Immature natural killer cell (primary cell): ENCODE data around the gene SLAMF8. TPM values are rescaled to one million over a fixed set of nuclear protein-coding genes. Genes with fewer than 3 reads are reported as not detected.

ENCODE experiments used
- DNase-seq, 3 donors: peaks; one replicate each; pipeline ENCODE4 v3.0.0; 2022; ENCODE audit warnings: mixed read lengths in 1 of 3
- H3K27ac Mint-ChIP-seq, 6 donors: one replicate each; pipeline ENCODE4 v1.8.0; 2020; ENCODE audit warnings: mixed read lengths in 6 of 6, mild to moderate bottlenecking in 5 of 6, inconsistent platforms in 4 of 6, moderate library complexity in 3 of 6
- H3K27me3 Mint-ChIP-seq, 3 donors: one replicate each; pipeline ENCODE4 v1.8.0; 2020 to 2021; ENCODE audit warnings: low read depth in 3 of 3, mild to moderate bottlenecking in 3 of 3, mixed read lengths in 3 of 3, moderate library complexity in 3 of 3, inconsistent platforms in 1 of 3
- H3K36me3 Mint-ChIP-seq, 3 donors: one replicate each; pipeline ENCODE4 v1.8.0; 2020; ENCODE audit warnings: mixed read lengths in 3 of 3, inconsistent platforms in 2 of 3, mild to moderate bottlenecking in 2 of 3
- H3K4me1 Mint-ChIP-seq, 2 donors: one replicate each; pipeline ENCODE4 v1.8.0; 2020; ENCODE audit warnings: inconsistent platforms in 2 of 2, mild to moderate bottlenecking in 2 of 2, mixed read lengths in 2 of 2, moderate library complexity in 1 of 2
- H3K4me3 Mint-ChIP-seq, 5 donors: one replicate each; pipeline ENCODE4 v1.8.0; 2020; ENCODE audit warnings: mild to moderate bottlenecking in 5 of 5, mixed read lengths in 5 of 5, inconsistent platforms in 3 of 5, moderate library complexity in 3 of 5
- H3K9me3 Mint-ChIP-seq, 6 donors: one replicate each; pipeline ENCODE4 v1.8.0; 2020; ENCODE audit warnings: mild to moderate bottlenecking in 6 of 6, mixed read lengths in 6 of 6, inconsistent platforms in 4 of 6, moderate library complexity in 3 of 6
- polyA plus RNA-seq, 3 donors: library from polyadenylated mRNA; unstranded; fragments of 300-500 nt; fragmentation: Illumina TruSeq; gene quantifications; one replicate each; pipeline ENCODE4 v1.2.3, GENCODE V29; 2021

Gene SLAMF8
- polyA plus RNA-seq: 10 to 100 TPM in 1 of 3 donors, 1 to 10 TPM in 2; 4.0 to 17.1 (median 6.9) TPM

GRCh38 chr1:159826441-159827101 lies at the start of gene SLAMF8:
Gene SLAMF8 (plus strand): TSS chr1:159826873. CDS start chr1:159826899, 26 bp downstream.
- Mint-ChIP-seq H3K36me3 (peaks cover 16 to 20% (median 20%) of the 10 kb centered on the region in 3 donors), H3K27ac (peak within 1 kb of the TSS; percentile 79 to 94 (median 91)), H3K9me3 (peaks cover 5 to 36% (median 19%) of the 10 kb centered on the region in 6 donors), H3K27me3 (peaks cover 9 to 31% (median 31%) of the 10 kb centered on the region in 3 donors), H3K4me3 (peak within 1 kb of the TSS; percentile 73 to 86 (median 84)), H3K4me1 (peaks cover 87 to 92% of the 10 kb centered on the region in 2 donors)
- peak; percentile 86 to 87 (median 87) for DNase-seq

GRCh38 chr1:159778266-159778665 lies 48.4 kb upstream of the SLAMF8 start:
- DNase-seq: no peak
- Mint-ChIP-seq H3K4me3 (peak overlapping the region in 1 of 5 donors; percentile 2), H3K36me3 (peaks cover 0 to 3% (median 0%) of the 10 kb centered on the region in 3 donors), H3K27ac (no peak overlapping the region), H3K27me3 (peaks cover 0 to 5% (median 4%) of the 10 kb centered on the region in 3 donors), H3K9me3 (no peaks in the 10 kb centered on the region), H3K4me1 (peaks cover 23 to 29% of the 10 kb centered on the region in 2 donors)

GRCh38 chr1:159779403-159779851 lies 47.2 kb upstream of the SLAMF8 start:
- no peak for DNase-seq
- H3K36me3 Mint-ChIP-seq: peaks cover 0 to 3% (median 0%) of the 10 kb centered on the region in 3 donors
- H3K4me3 Mint-ChIP-seq: peak overlapping the region; percentile 28 to 87 (median 81)
- peaks cover 27 to 39% of the 10 kb centered on the region in 2 donors for H3K4me1 Mint-ChIP-seq
- H3K27ac Mint-ChIP-seq: peak overlapping the region in 3 of 6 donors; percentile 46 to 85 (median 48)
- peaks cover 0 to 5% (median 4%) of the 10 kb centered on the region in 3 donors for H3K27me3 Mint-ChIP-seq
- H3K9me3 Mint-ChIP-seq: no peaks in the 10 kb centered on the region

GRCh38 chr1:159780583-159781582 lies 45.8 kb upstream of the SLAMF8 start, which contains the start of gene DUSP23:
Gene DUSP23 (plus strand): TSS chr1:159780962. CDS start chr1:159781101, 139 bp downstream.
- H3K36me3 Mint-ChIP-seq: no peaks in the 10 kb centered on the region
- H3K27me3 Mint-ChIP-seq: peaks cover 0 to 2% (median 2%) of the 10 kb centered on the region in 3 donors
- peak within 1 kb of the TSS; percentile 81 to 89 (median 85) for H3K4me3 Mint-ChIP-seq
- peak within 1 kb of the TSS; percentile 58 to 88 (median 85) for H3K27ac Mint-ChIP-seq
- H3K9me3 Mint-ChIP-seq: no peaks in the 10 kb centered on the region
- peaks cover 27 to 42% of the 10 kb centered on the region in 2 donors for H3K4me1 Mint-ChIP-seq
- DNase-seq: peak; percentile 95 to 96 (median 95)

- Mint-ChIP-seq H3K36me3 (no peaks in the 10 kb centered on the region), H3K4me1 (peaks cover 27 to 42% of the 10 kb centered on the region in 2 donors), H3K27me3 (peaks cover 0 to 2% (median 2%) of the 10 kb centered on the region in 3 donors)
Measured at GRCh38 chr1:159781992-159782391, 44.7 kb upstream of the SLAMF8 start.

GRCh38 chr1:159783724-159784123 lies 42.9 kb upstream of the SLAMF8 start:
- no peak for DNase-seq
- H3K4me3 Mint-ChIP-seq: peak overlapping the region in 1 of 5 donors; percentile 30
- no peaks in the 10 kb centered on the region for H3K9me3 Mint-ChIP-seq
- H3K27me3 Mint-ChIP-seq: peaks cover 0 to 2% (median 0%) of the 10 kb centered on the region in 3 donors
- H3K4me1 Mint-ChIP-seq: peaks cover 27 to 42% of the 10 kb centered on the region in 2 donors
- no peaks in the 10 kb centered on the region for H3K36me3 Mint-ChIP-seq
- peak overlapping the region in 2 of 6 donors; percentile 26 to 31 for H3K27ac Mint-ChIP-seq

More at GRCh38 chr1:159781992-159782391, 44.7 kb upstream of the SLAMF8 start:
- DNase-seq: no peak
- H3K9me3 Mint-ChIP-seq: no peaks in the 10 kb centered on the region
- H3K27ac Mint-ChIP-seq: peak overlapping the region in 2 of 6 donors; percentile 63 to 82
- H3K4me3 Mint-ChIP-seq: peak overlapping the region; percentile 79 to 89 (median 81)

GRCh38 chr1:159786465-159786864 lies 40.2 kb upstream of the SLAMF8 start:
- Mint-ChIP-seq H3K27me3 (peaks cover 0 to 9% (median 5%) of the 10 kb centered on the region in 3 donors), H3K4me1 (peaks cover 12 to 25% of the 10 kb centered on the region in 2 donors), H3K9me3 (no peaks in the 10 kb centered on the region), H3K36me3 (no peaks in the 10 kb centered on the region), H3K27ac (no peak overlapping the region), H3K4me3 (no peak overlapping the region)
- DNase-seq: no peak

GRCh38 chr1:159786966-159787365 lies 39.7 kb upstream of the SLAMF8 start:
- H3K36me3 Mint-ChIP-seq: no peaks in the 10 kb centered on the region
- no peak overlapping the region for H3K27ac Mint-ChIP-seq
- no peaks in the 10 kb centered on the region for H3K9me3 Mint-ChIP-seq
- peaks cover 0 to 9% (median 5%) of the 10 kb centered on the region in 3 donors for H3K27me3 Mint-ChIP-seq
- H3K4me3 Mint-ChIP-seq: no peak overlapping the region
- no peak for DNase-seq
- H3K4me1 Mint-ChIP-seq: peaks cover 7 to 20% of the 10 kb centered on the region in 2 donors

- no peaks in the 10 kb centered on the region for H3K9me3 Mint-ChIP-seq
- H3K4me3 Mint-ChIP-seq: no peak overlapping the region
- DNase-seq: peak in 1 of 3 donors; percentile 24
- peaks cover 0 to 11% (median 5%) of the 10 kb centered on the region in 3 donors for H3K27me3 Mint-ChIP-seq
- no peaks in the 10 kb centered on the region for H3K4me1 Mint-ChIP-seq
- peak overlapping the region in 1 of 6 donors; percentile 27 for H3K27ac Mint-ChIP-seq
- H3K36me3 Mint-ChIP-seq: no peaks in the 10 kb centered on the region
Measured at GRCh38 chr1:159790237-159790917, 36.3 kb upstream of the SLAMF8 start.

GRCh38 chr1:159791031-159791430 lies 35.6 kb upstream of the SLAMF8 start:
- DNase-seq: no peak
- H3K4me3 Mint-ChIP-seq: no peak overlapping the region
- no peaks in the 10 kb centered on the region for H3K9me3 Mint-ChIP-seq
- peaks cover 0 to 11% (median 5%) of the 10 kb centered on the region in 3 donors for H3K27me3 Mint-ChIP-seq
- no peak overlapping the region for H3K27ac Mint-ChIP-seq
- H3K4me1 Mint-ChIP-seq: no peaks in the 10 kb centered on the region
- no peaks in the 10 kb centered on the region for H3K36me3 Mint-ChIP-seq

GRCh38 chr1:159791461-159791860 lies 35.2 kb upstream of the SLAMF8 start:
- no peaks in the 10 kb centered on the region for H3K9me3 Mint-ChIP-seq
- no peaks in the 10 kb centered on the region for H3K4me1 Mint-ChIP-seq
- no peaks in the 10 kb centered on the region for H3K36me3 Mint-ChIP-seq
- no peak overlapping the region for H3K4me3 Mint-ChIP-seq
- no peak overlapping the region for H3K27ac Mint-ChIP-seq
- DNase-seq: no peak
- peaks cover 0 to 11% (median 5%) of the 10 kb centered on the region in 3 donors for H3K27me3 Mint-ChIP-seq

- H3K4me3 Mint-ChIP-seq: no peak overlapping the region
- peaks cover 21% of the 10 kb centered on the region in 2 donors for H3K4me1 Mint-ChIP-seq
- no peaks in the 10 kb centered on the region for H3K9me3 Mint-ChIP-seq
- H3K27me3 Mint-ChIP-seq: peaks cover 0 to 11% (median 6%) of the 10 kb centered on the region in 3 donors
- peaks cover 0 to 2% (median 0%) of the 10 kb centered on the region in 3 donors for H3K36me3 Mint-ChIP-seq
- no peak overlapping the region for H3K27ac Mint-ChIP-seq
- DNase-seq: no peak
Measured at GRCh38 chr1:159795534-159795933, 31.1 kb upstream of the SLAMF8 start.

GRCh38 chr1:159798893-159799292 lies 27.8 kb upstream of the SLAMF8 start:
- H3K4me3 Mint-ChIP-seq: peak overlapping the region in 2 of 5 donors; percentile 95 to 96
- peaks cover 14 to 21% (median 16%) of the 10 kb centered on the region in 3 donors for H3K36me3 Mint-ChIP-seq
- H3K27me3 Mint-ChIP-seq: peaks cover 0 to 10% (median 7%) of the 10 kb centered on the region in 3 donors
- H3K9me3 Mint-ChIP-seq: no peaks in the 10 kb centered on the region
- H3K4me1 Mint-ChIP-seq: peaks cover 52 to 55% of the 10 kb centered on the region in 2 donors
- DNase-seq: peak; percentile 46 to 49 (median 48)
- H3K27ac Mint-ChIP-seq: peak overlapping the region; percentile 51 to 96 (median 93)
